CD4-positive, alpha-beta T cell treated with Interleukin-2 at 100 ng/mL for 4 hours (primary cell): ENCODE results near the gene IGFBP1.

Source experiments
- DNase-seq: peaks from one replicate; pipeline ENCODE4 v3.0.0-alpha.2; 2020; ENCODE audit warnings: low spot score

The IGFBP1 gene

GRCh38 chr7:45938626-45939302, 50.5 kb downstream of the IGFBP1 start:
- DNase-seq = no peak

GRCh38 chr7:45939574-45939973, 51.3 kb downstream of the IGFBP1 start:
- DNase-seq = no peak

GRCh38 chr7:45940237-45940781, 52.0 kb downstream of the IGFBP1 start:
- DNase-seq = peak; percentile 32

- no peak for DNase-seq
These were observed 52.7 kb downstream of the IGFBP1 start for GRCh38 chr7:45940939-45941338.
